Mucosa of rectum (tissue), 2 donors: Measurements from ENCODE around the gene SPPL2C.

ENCODE experiments used
- H3K27ac ChIP-seq, 2 donors: one replicate each; pipeline ENCODE4 v1.7.0; 2013; ENCODE audit warnings: inconsistent platforms in 2 of 2, low read depth in 2 of 2, low read length in 2 of 2
- H3K27me3 ChIP-seq, 2 donors: one replicate each; pipeline ENCODE4 v1.7.0; 2013; ENCODE audit warnings: low read length in 2 of 2; ENCODE audit not compliant: control insufficient read depth in 2 of 2, insufficient read depth in 2 of 2
- H3K36me3 ChIP-seq, 2 donors: one replicate each; pipeline ENCODE4 v1.7.0; 2013; ENCODE audit warnings: low read length in 2 of 2; ENCODE audit not compliant: control insufficient read depth in 2 of 2, insufficient read depth in 2 of 2
- H3K4me1 ChIP-seq, 2 donors: one replicate each; pipeline ENCODE4 v1.7.0; 2013; ENCODE audit warnings: low read length in 2 of 2, mild to moderate bottlenecking in 1 of 2; ENCODE audit not compliant: control insufficient read depth in 2 of 2, insufficient read depth in 2 of 2
- H3K4me3 ChIP-seq, 2 donors: one replicate each; pipeline ENCODE4 v1.7.0; 2013; ENCODE audit warnings: low read length in 2 of 2
- H3K9ac ChIP-seq, 2 donors: one replicate each; pipeline ENCODE4 v1.7.0; 2013; ENCODE audit warnings: low read length in 2 of 2, low read depth in 1 of 2, mild to moderate bottlenecking in 1 of 2
- H3K9me3 ChIP-seq, 2 donors: one replicate each; pipeline ENCODE4 v1.7.0; 2013; ENCODE audit warnings: low read length in 2 of 2; ENCODE audit not compliant: control insufficient read depth in 2 of 2
- donor health status: healthy.
- donor health status: Normal muscosa, but diverticular disease.

SPPL2C gene

DNA sequence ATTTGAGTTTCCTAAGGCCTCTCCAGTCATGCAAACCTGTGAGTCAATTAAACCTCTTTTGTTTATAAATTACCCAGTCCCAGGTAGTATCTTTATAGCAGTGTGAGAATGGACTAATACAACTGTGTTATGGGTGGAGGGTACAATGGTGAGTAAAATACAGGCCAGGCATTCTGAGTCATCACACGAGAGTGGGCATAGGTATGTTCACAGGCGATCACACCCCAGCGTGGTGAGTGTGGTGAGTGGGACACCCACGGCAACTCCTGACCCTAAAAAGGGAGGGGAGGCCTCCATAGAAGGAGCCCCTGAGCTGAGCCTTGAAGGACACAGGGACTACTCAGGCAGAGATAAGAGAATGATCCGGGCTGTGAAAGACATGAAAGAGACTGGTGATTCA lies 27.0 kb downstream of the SPPL2C start:
- Histone ChIP-seq H3K4me3 (no peak overlapping the region), H3K27me3 (peaks cover 0 to 5% of the 10 kb centered on the region in 2 donors), H3K4me1 (no peaks in the 10 kb centered on the region), H3K27ac (no peak overlapping the region), H3K36me3 (no peaks in the 10 kb centered on the region), H3K9me3 (no peaks in the 10 kb centered on the region), H3K9ac (no peak overlapping the region)

GRCh38 chr17:45873728-45874127 lies 29.0 kb downstream of the SPPL2C start:
- no peak overlapping the region for H3K4me3 ChIP-seq
- H3K36me3 ChIP-seq, result no peaks in the 10 kb centered on the region
- no peak overlapping the region for H3K27ac ChIP-seq
- peaks cover 0 to 5% of the 10 kb centered on the region in 2 donors for H3K27me3 ChIP-seq
- no peak overlapping the region for H3K9ac ChIP-seq
- no peaks in the 10 kb centered on the region for H3K4me1 ChIP-seq
- H3K9me3 ChIP-seq, result no peaks in the 10 kb centered on the region

- Histone ChIP-seq H3K36me3 (no peaks in the 10 kb centered on the region), H3K27ac (no peak overlapping the region), H3K9me3 (no peaks in the 10 kb centered on the region), H3K27me3 (peaks cover 0 to 5% of the 10 kb centered on the region in 2 donors), H3K4me3 (no peak overlapping the region), H3K9ac (no peak overlapping the region), H3K4me1 (no peaks in the 10 kb centered on the region)
Measured at GRCh38 chr17:45874151-45874550, 29.5 kb downstream of the SPPL2C start.

GRCh38 chr17:45876539-45876938 lies 31.9 kb downstream of the SPPL2C start:
- Histone ChIP-seq H3K9ac (no peak overlapping the region), H3K27me3 (peaks cover 0 to 5% of the 10 kb centered on the region in 2 donors), H3K27ac (no peak overlapping the region), H3K36me3 (no peaks in the 10 kb centered on the region), H3K4me1 (no peaks in the 10 kb centered on the region), H3K4me3 (no peak overlapping the region), H3K9me3 (no peaks in the 10 kb centered on the region)

DNA sequence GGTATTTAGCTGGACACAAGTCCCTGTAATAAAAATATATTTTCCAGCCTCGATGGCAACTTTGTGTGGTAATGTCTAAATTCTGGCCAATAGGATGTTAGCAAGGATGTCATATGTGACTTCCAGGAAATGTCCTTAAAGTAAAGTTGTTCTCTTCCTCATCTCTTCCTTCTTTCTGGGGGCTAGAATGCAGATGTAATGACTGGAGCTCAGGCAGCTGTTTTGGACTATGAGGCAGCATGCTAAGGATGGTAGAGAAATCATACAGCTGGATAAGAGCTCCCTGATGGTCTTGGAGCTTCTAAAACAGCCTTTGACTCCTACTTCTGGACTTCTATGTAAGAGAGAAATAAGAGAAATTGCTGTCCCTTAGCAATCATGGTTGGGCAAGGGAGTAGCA lies 32.8 kb downstream of the SPPL2C start:
- H3K36me3 ChIP-seq, result no peaks in the 10 kb centered on the region
- no peak overlapping the region for H3K4me3 ChIP-seq
- H3K9me3 ChIP-seq, result no peaks in the 10 kb centered on the region
- peaks cover 0 to 2% of the 10 kb centered on the region in 2 donors for H3K27me3 ChIP-seq
- no peaks in the 10 kb centered on the region for H3K4me1 ChIP-seq
- no peak overlapping the region for H3K9ac ChIP-seq
- no peak overlapping the region for H3K27ac ChIP-seq

- no peaks in the 10 kb centered on the region for H3K4me1 ChIP-seq
- no peak overlapping the region for H3K27ac ChIP-seq
- H3K4me3 ChIP-seq, result no peak overlapping the region
- no peaks in the 10 kb centered on the region for H3K36me3 ChIP-seq
- H3K27me3 ChIP-seq, result peaks cover 0 to 2% of the 10 kb centered on the region in 2 donors
- no peak overlapping the region for H3K9ac ChIP-seq
- no peaks in the 10 kb centered on the region for H3K9me3 ChIP-seq
Measured at GRCh38 chr17:45883063-45883462, 38.4 kb downstream of the SPPL2C start.

DNA sequence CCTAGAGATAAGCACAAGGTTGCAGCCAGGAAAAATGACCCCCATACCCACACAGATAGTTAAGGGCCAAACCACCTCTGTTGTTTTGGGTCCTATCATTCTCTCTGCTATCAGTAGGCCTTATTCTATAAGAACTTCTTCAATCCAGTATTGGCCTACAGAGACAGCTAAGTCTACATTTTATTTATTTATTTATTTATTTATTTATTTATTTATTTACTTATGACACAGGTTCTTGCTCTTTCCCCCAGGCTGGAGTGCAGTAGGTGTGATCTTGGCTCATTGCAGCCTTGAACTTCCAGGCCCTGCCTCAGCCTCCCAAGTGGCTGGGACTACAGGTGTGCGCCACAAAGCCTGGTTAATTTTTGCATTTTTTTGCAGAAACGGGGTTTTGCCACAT lies 42.2 kb downstream of the SPPL2C start:
- H3K27ac ChIP-seq, result no peak overlapping the region
- H3K27me3 ChIP-seq, result peaks cover 6 to 7% of the 10 kb centered on the region in 2 donors
- H3K36me3 ChIP-seq, result no peaks in the 10 kb centered on the region
- no peaks in the 10 kb centered on the region for H3K4me1 ChIP-seq
- H3K9me3 ChIP-seq, result no peaks in the 10 kb centered on the region
- no peak overlapping the region for H3K4me3 ChIP-seq
- H3K9ac ChIP-seq, result no peak overlapping the region

- Histone ChIP-seq H3K4me3 (no peak overlapping the region), H3K9me3 (no peaks in the 10 kb centered on the region), H3K27ac (no peak overlapping the region), H3K4me1 (no peaks in the 10 kb centered on the region), H3K9ac (no peak overlapping the region), H3K36me3 (no peaks in the 10 kb centered on the region), H3K27me3 (peaks cover 4 to 7% of the 10 kb centered on the region in 2 donors)
Measured at GRCh38 chr17:45888392-45888791, 43.7 kb downstream of the SPPL2C start.

- Histone ChIP-seq H3K27ac (no peak overlapping the region), H3K9me3 (no peaks in the 10 kb centered on the region), H3K36me3 (no peaks in the 10 kb centered on the region), H3K4me3 (no peak overlapping the region), H3K9ac (no peak overlapping the region), H3K4me1 (peaks cover 3 to 5% of the 10 kb centered on the region in 2 donors), H3K27me3 (peaks cover 5 to 7% of the 10 kb centered on the region in 2 donors)
Measured at GRCh38 chr17:45889579-45889978, 44.9 kb downstream of the SPPL2C start.

DNA sequence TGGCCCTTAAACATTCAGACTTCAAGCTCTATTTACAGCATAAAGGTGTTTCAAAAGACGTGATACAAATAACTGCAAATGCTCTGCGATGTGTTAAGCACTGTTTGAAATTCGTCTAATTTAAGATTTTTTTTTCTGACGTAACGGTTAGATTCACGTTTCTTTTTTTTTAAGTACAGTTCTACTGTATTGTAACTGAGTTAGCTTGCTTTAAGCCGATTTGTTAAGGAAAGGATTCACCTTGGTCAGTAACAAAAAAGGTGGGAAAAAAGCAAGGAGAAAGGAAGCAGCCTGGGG lies 49.0 kb downstream of the SPPL2C start:
- peak overlapping the region; percentile 67 to 72 for H3K4me3 ChIP-seq
- H3K27me3 ChIP-seq, result peaks cover 17 to 23% of the 10 kb centered on the region in 2 donors
- H3K9ac ChIP-seq, result peak overlapping the region in 1 of 2 donors; percentile 62
- no peak overlapping the region for H3K27ac ChIP-seq
- H3K9me3 ChIP-seq, result no peaks in the 10 kb centered on the region
- no peaks in the 10 kb centered on the region for H3K36me3 ChIP-seq
- peaks cover 7 to 9% of the 10 kb centered on the region in 2 donors for H3K4me1 ChIP-seq
